ENCODE measurements around the gene ABCD2.
"Not testable (repeated sequence)": the region's sequence is repeated elsewhere in the genome, so short reads cannot be mapped to it uniquely, and the experiment has no call there.

Gene ABCD2

DNA sequence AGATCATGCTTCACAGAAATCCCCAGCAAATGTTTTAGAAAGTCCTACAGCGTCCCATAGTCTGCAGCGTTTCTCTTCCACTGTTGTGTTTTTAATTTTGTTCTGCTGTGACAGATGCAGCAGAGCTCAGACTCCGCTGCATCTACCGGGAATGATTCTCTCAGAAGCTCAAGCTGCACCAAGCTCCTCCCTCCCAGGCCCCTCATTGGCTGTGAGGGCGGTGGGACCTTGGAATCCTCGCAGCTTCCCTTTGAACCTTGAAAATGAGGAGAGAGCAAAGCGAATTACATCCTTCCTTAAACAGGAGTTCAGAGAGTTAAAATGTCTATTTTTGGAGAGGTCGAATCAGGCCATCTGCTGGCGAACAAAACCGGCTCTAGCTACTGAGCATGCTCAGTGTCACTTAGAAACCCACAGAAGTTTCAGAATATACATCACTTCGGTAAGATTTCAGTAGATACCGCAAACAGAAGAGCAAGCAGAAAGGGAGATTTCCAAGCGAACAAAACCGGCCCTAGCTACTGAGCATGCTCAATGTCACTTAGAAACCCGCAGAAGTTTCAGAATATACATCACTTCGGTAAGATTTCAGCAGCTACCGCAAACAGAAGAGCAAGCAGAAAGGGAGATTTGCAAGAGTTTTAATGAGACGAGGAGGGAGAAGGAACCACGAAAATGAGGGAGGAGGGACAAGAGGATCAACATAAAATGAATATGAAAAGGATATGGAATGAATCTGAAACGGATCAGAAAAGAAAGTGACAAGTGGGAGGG, at the start of gene ABCD2:
Gene ABCD2 (minus strand): TSS at position 144 of the 774 bp plus-strand sequence. CDS start 188 bp downstream, outside the sequence.
- TF ChIP-seq ZNF274 (IDR thresholded peaks at IDR 0.05; ENCODE audit: low read depth, low read length): no peak
- peak within 1 kb of the TSS; percentile 89 for H3K4me3 ChIP-seq (ENCODE audit: low read length)

- no peak for TF ChIP-seq ZNF274 (IDR thresholded peaks at IDR 0.05; ENCODE audit: low read depth, low read length)
- H3K4me3 ChIP-seq (ENCODE audit: low read length): no peak overlapping the region
Observed at GRCh38 chr12:39660101-39660500, 40.5 kb upstream of the ABCD2 start.

DNA sequence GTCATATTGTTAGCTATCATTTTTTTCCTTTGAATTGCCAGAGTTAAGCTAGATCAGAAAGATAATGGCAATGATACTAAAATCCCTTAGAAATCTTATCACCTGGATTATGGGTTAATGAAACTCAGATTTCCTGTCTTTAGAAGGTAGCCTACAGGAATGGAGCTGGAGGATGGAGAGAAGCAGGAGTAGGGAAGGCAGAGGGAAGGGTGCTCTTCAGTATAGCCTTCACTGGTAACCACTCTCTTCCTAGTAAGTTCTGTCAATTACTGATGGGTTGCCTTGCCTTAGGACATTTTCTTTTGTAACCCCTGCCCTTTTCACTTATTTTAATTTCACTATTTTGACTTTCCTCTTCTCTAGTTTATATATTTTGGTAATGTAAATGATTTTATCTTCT, 27.8 kb upstream of the ABCD2 start:
- no peak for TF ChIP-seq ZNF274 (IDR thresholded peaks at IDR 0.05; ENCODE audit: low read depth, low read length)
- H3K4me3 ChIP-seq (ENCODE audit: low read length): no peak overlapping the region

- H3K4me3 ChIP-seq (ENCODE audit: low read length): no peak overlapping the region
- no peak for TF ChIP-seq ZNF274 (IDR thresholded peaks at IDR 0.05; ENCODE audit: low read depth, low read length)
Observed at GRCh38 chr12:39646963-39647362, 27.4 kb upstream of the ABCD2 start.

DNA sequence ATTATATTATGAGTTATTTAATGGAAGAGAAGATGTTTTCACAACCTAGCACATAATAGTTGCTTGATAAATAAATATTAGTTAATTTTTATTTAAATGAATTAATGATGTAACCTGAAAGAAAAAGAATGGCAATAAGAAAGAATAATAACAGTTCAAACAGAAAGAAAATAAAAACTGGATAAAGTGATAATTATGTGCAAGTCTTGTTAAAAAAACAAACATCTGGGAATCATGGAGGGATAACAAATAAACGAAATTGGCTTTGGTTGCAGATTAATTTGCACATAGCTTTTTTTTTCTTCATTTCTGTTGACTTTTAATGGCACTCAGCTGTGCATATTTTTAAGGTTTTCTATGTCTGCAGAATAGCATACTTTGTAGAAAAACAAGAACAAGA, 23.4 kb upstream of the ABCD2 start:
- H3K4me3 ChIP-seq (ENCODE audit: low read length): no peak overlapping the region
- TF ChIP-seq ZNF274 (IDR thresholded peaks at IDR 0.05; ENCODE audit: low read depth, low read length): no peak

DNA sequence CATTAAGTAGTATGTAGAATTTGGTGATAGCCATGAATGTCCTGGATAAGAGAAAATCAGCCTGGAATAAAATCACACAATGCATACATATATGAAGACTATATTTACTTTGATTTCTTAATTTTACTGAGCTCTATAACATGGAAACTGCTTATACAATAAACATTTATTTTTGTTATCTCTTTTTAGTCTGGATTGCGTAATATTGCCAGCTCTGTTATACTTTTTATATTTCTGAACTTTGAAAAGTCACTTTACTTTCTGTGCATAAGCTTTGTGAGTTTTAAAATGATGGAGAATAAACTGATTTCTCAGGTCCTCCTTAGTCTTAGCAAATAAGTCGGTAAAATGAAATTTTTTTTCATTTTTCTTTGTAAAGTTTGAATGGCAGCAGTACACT, 19.2 kb upstream of the ABCD2 start:
- no peak for TF ChIP-seq ZNF274 (IDR thresholded peaks at IDR 0.05; ENCODE audit: low read depth, low read length)
- no peak overlapping the region for H3K4me3 ChIP-seq (ENCODE audit: low read length)

DNA sequence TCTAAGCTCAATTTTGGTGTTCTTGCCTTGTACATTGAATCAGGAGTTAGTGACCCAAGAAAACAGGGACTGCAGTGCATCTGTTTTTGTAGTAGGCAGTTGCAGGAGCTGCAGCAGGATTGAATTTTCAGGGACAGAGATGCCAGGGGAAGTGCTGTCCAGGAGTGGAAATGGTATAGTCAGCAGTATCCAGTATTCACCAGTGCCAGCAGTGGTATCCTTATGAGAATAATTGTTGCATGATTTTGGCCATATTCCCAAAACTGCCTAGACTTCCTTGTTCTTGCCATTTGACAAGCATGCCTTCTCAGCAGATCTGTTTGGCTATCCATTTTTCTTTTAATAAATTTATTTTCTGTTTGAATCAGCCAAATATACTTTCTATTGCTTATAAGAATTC, 18.6 kb upstream of the ABCD2 start:
- H3K4me3 ChIP-seq (ENCODE audit: low read length): no peak overlapping the region
- TF ChIP-seq ZNF274 (IDR thresholded peaks at IDR 0.05; ENCODE audit: low read depth, low read length): no peak

GRCh38 chr12:39632670-39633069, 13.1 kb upstream of the ABCD2 start:
- no peak for TF ChIP-seq ZNF274 (IDR thresholded peaks at IDR 0.05; ENCODE audit: low read depth, low read length)

GRCh38 chr12:39628836-39629235, 9.2 kb upstream of the ABCD2 start:
- no peak overlapping the region for H3K4me3 ChIP-seq (ENCODE audit: low read length)
- no peak for TF ChIP-seq ZNF274 (IDR thresholded peaks at IDR 0.05; ENCODE audit: low read depth, low read length)

More at GRCh38 chr12:39632670-39633069, 13.1 kb upstream of the ABCD2 start:
- H3K4me3 ChIP-seq (ENCODE audit: low read length): no peak overlapping the region

- no peak overlapping the region for H3K4me3 ChIP-seq (ENCODE audit: low read length)
Observed at GRCh38 chr12:39627914-39628313, 8.3 kb upstream of the ABCD2 start.

DNA sequence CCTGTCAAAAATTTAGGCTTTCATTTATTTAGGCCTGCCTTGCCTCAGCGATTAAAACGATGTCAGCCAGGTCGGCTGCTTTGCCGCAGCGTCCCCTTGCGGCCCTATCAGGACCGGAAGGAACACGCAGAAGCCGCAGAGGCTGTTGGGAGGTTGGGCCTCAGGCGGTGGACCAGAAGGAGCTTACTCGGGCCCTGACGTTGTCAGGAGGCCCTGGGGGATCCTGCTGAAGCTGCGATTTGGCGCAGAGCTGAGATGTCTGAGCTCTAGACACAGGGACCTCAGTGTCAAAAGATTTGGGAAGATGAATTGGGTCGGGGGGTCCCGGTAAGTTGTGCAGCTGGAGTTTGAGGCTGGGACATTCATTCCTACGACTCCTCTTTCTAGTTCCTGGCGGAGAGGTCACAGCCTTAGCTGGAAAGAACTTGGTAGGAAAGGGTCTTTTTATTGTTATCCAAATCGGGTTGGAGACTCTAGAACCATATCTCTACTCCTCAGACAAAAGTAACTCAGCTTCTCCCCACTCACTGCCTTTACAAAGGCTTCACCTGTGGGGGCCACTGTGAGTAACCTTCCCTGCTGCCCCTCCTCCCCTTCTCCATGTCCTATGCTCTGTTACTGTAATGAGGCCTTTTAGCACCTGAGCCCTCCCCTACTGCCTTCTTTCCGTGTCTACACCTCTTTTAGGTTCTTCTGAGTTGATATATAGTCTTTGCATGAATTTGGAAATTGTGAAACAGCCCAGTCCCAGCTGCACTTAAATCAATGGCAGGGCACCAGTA, 6.6 kb upstream of the ABCD2 start:
- no peak overlapping the region for H3K4me3 ChIP-seq (ENCODE audit: low read length)
- no peak for TF ChIP-seq ZNF274 (IDR thresholded peaks at IDR 0.05; ENCODE audit: low read depth, low read length)

More at GRCh38 chr12:39627914-39628313, 8.3 kb upstream of the ABCD2 start:
- no peak for TF ChIP-seq ZNF274 (IDR thresholded peaks at IDR 0.05; ENCODE audit: low read depth, low read length)

GRCh38 chr12:39623919-39624318, 4.3 kb upstream of the ABCD2 start:
- TF ChIP-seq ZNF274 (IDR thresholded peaks at IDR 0.05; ENCODE audit: low read depth, low read length): no peak
- no peak overlapping the region for H3K4me3 ChIP-seq (ENCODE audit: low read length)

GRCh38 chr12:39623160-39623559, 3.6 kb upstream of the ABCD2 start:
- not testable (repeated sequence) for H3K4me3 ChIP-seq (ENCODE audit: low read length)

GRCh38 chr12:39622306-39622705, 2.7 kb upstream of the ABCD2 start:
- TF ChIP-seq ZNF274 (IDR thresholded peaks at IDR 0.05; ENCODE audit: low read depth, low read length): no peak
- no peak overlapping the region for H3K4me3 ChIP-seq (ENCODE audit: low read length)

- H3K4me3 ChIP-seq (ENCODE audit: low read length): no peak overlapping the region
- TF ChIP-seq ZNF274 (IDR thresholded peaks at IDR 0.05; ENCODE audit: low read depth, low read length): no peak
Observed at GRCh38 chr12:39621670-39622069, 2.1 kb upstream of the ABCD2 start.
